IMR-90 (cell line): Measurements from ENCODE around the gene NOS1AP. TPM values are rescaled to one million over a fixed set of nuclear protein-coding genes. Genes with fewer than 3 reads are reported as not detected.

Experiments used
- ATAC-seq: fragments of 200-7000 bp; cut with Tn5 transposase; 2 replicates; pipeline ENCODE4 v1.9.1; 2020; ENCODE audit warnings: low read depth, mild to moderate bottlenecking, moderate library complexity
- BruUV-seq: library from RNA; stranded (reverse); fragments of 400-500 nt; replicated peaks from 2 replicates; lab custom pipeline; 2021; lab: Mats Ljungman, UMichigan
- CTCF ChIA-PET: fragments of 300-600 bp; formaldehyde crosslinking; extraction: SDS; loops from one replicate; lab custom pipeline; 2021; ENCODE audit warnings: antibody characterized with exemption; lab: Yijun Ruan, JAX
- POLR2A ChIA-PET: fragments of 300-600 bp; sonication (Branson Sonifier 250); formaldehyde crosslinking; loops from one replicate; lab custom pipeline; 2022; ENCODE audit warnings: antibody characterized with exemption; ENCODE audit not compliant: unreplicated experiment; lab: Charles Lee
- DNase-seq: peaks from one replicate; pipeline ENCODE4 v3.0.0; 2013
- H2AFZ ChIP-seq: replicated peaks from 2 replicates; pipeline ENCODE3; 2013; ENCODE audit warnings: low read length, mild to moderate bottlenecking; ENCODE audit not compliant: poor library complexity
- H2AK5ac ChIP-seq: 2 replicates; pipeline ENCODE4 v1.6.1; 2013; ENCODE audit warnings: low read depth, low read length, inconsistent platforms
- H2AK9ac ChIP-seq: replicated peaks from 2 replicates; pipeline ENCODE3; 2013; ENCODE audit warnings: mild to moderate bottlenecking, low read depth, low read length, moderate library complexity; ENCODE audit not compliant: poor library complexity
- H2BK120ac ChIP-seq: 2 replicates; pipeline ENCODE4 v1.6.1; 2013; ENCODE audit warnings: low read depth, low read length, inconsistent platforms
- H2BK15ac ChIP-seq: 3 replicates; pipeline ENCODE4 v1.6.1; 2013; ENCODE audit warnings: low read depth, low read length, inconsistent platforms
- H2BK20ac ChIP-seq: 2 replicates; pipeline ENCODE4 v1.6.1; 2013; ENCODE audit warnings: low read depth, mild to moderate bottlenecking, inconsistent platforms, low read length, moderate library complexity
- H2BK5ac ChIP-seq: 2 replicates; pipeline ENCODE4 v1.6.1; 2013; ENCODE audit warnings: mild to moderate bottlenecking, low read depth, low read length, inconsistent platforms; ENCODE audit not compliant: poor library complexity, severe bottlenecking
- H3K14ac ChIP-seq: replicated peaks from 2 replicates; pipeline ENCODE4 v1.6.1; 2013; ENCODE audit warnings: low read depth, low read length, inconsistent platforms
- H3K18ac ChIP-seq: 2 replicates; pipeline ENCODE4 v1.6.1; 2013; ENCODE audit warnings: low read depth, low read length, control low read depth
- H3K23ac ChIP-seq: 2 replicates; pipeline ENCODE4 v1.6.1; 2013; ENCODE audit warnings: low read depth, low read length, inconsistent platforms
- H3K27ac ChIP-seq: 2 replicates; pipeline ENCODE4 v1.5.1; 2013; ENCODE audit warnings: mild to moderate bottlenecking, control low read depth, low read length; ENCODE audit not compliant: insufficient read depth
- H3K27me3 ChIP-seq: 2 replicates; pipeline ENCODE4 v1.6.1; 2013; ENCODE audit warnings: low read length; ENCODE audit not compliant: control insufficient read depth, insufficient read depth
- H3K36me3 ChIP-seq: 2 replicates; pipeline ENCODE4 v1.6.1; 2013; ENCODE audit warnings: low read length, mixed read lengths; ENCODE audit not compliant: control insufficient read depth, insufficient read depth
- H3K4ac ChIP-seq: 2 replicates; pipeline ENCODE4 v1.6.1; 2013; ENCODE audit warnings: low read depth, low read length, inconsistent platforms
- H3K4me1 ChIP-seq: 2 replicates; pipeline ENCODE4 v1.6.1; 2013; ENCODE audit warnings: low read length, mixed read lengths; ENCODE audit not compliant: control insufficient read depth, insufficient read depth
- H3K4me2 ChIP-seq: 2 replicates; pipeline ENCODE4 v1.6.1; 2013; ENCODE audit warnings: low read depth, mild to moderate bottlenecking, control low read depth, low read length, moderate library complexity
- H3K4me3 ChIP-seq: 2 replicates; pipeline ENCODE4 v1.5.1; 2013; ENCODE audit warnings: low read depth, mild to moderate bottlenecking, control low read depth, low read length, moderate library complexity; ENCODE audit not compliant: insufficient read depth
- H3K56ac ChIP-seq: 2 replicates; pipeline ENCODE4 v1.6.1; 2013; ENCODE audit warnings: low read length, inconsistent platforms; ENCODE audit not compliant: insufficient read depth; ENCODE audit errors: extremely low read depth
- H3K79me1 ChIP-seq, 2 experiments: 2 replicates each; pipeline ENCODE4 v1.6.1; 2013; ENCODE audit warnings: low read length in 2 of 2, inconsistent platforms in 1 of 2, low read depth in 1 of 2
- H3K9ac ChIP-seq: 2 replicates; pipeline ENCODE4 v1.6.1; 2013; ENCODE audit warnings: low read depth, low read length, control low read depth
- H3K9me1 ChIP-seq: 2 replicates; pipeline ENCODE4 v1.6.1; 2013; ENCODE audit warnings: low read length, inconsistent platforms; ENCODE audit not compliant: insufficient read depth
- H3K9me3 ChIP-seq: 2 replicates; pipeline ENCODE4 v1.6.1; 2013; ENCODE audit warnings: low read length; ENCODE audit not compliant: control insufficient read depth, insufficient read depth
- H4K20me1 ChIP-seq: 2 replicates; pipeline ENCODE4 v1.6.1; 2013; ENCODE audit warnings: low read length, inconsistent platforms; ENCODE audit not compliant: insufficient read depth
- H4K5ac ChIP-seq: 2 replicates; pipeline ENCODE4 v1.6.1; 2013; ENCODE audit warnings: mild to moderate bottlenecking, low read depth, low read length, control low read depth
- H4K8ac ChIP-seq, 2 experiments: 2 replicates each; pipeline ENCODE4 v1.6.1; 2013; ENCODE audit warnings: low read depth in 2 of 2, low read length in 2 of 2, control low read depth in 1 of 2, inconsistent platforms in 1 of 2
- H4K91ac ChIP-seq: 2 replicates; pipeline ENCODE4 v1.6.1; 2013; ENCODE audit warnings: low read depth, low read length, inconsistent platforms; ENCODE audit not compliant: insufficient read depth
- CEBPB ChIP-seq: IDR thresholded peaks from 2 replicates; pipeline ENCODE4 v1.6.1; 2012; ENCODE audit warnings: low read depth, low read length, improper control_type of control experiment
- MXI1 ChIP-seq: IDR thresholded peaks from 2 replicates; pipeline ENCODE4 v1.6.1; 2012; ENCODE audit warnings: low read depth, mild to moderate bottlenecking, low read length, moderate library complexity, borderline replicate concordance
- NFE2L2 ChIP-seq: fragments of 150-350 bp; IDR thresholded peaks from 2 replicates; pipeline ENCODE4 v1.6.1; 2016; ENCODE audit warnings: low read depth, mild to moderate bottlenecking, low read length
- SMC3 ChIP-seq: fragments of 150-350 bp; IDR thresholded peaks from 2 replicates; pipeline ENCODE4 v1.6.1; 2016; ENCODE audit warnings: low read depth, mild to moderate bottlenecking, antibody characterized with exemption, low read length, moderate library complexity
- USF2 ChIP-seq: fragments of 150-350 bp; IDR thresholded peaks from 2 replicates; pipeline ENCODE4 v1.6.1; 2017; ENCODE audit warnings: mild to moderate bottlenecking, antibody characterized with exemption, low read length, low read depth
- WGBS, 2 experiments: methylation state at CpG; one replicate each; pipeline versions ENCODE4 v1.1.5 to v1.1.7; 2013; ENCODE audit warnings: missing lambda C conversion rate in 2 of 2; ENCODE audit not compliant: insufficient read length in 1 of 2; ENCODE audit errors: extremely low coverage in 2 of 2; 5-methylcytosine and 5-hydroxymethylcytosine counted together
- dilution Hi-C: fragments of 300-500 bp; cut with HindIII; formaldehyde crosslinking; loops from one replicate; pipeline ENCODE4 v1.14.3; 2018; ENCODE audit warnings: low sequenced_read_pairs; ENCODE audit not compliant: unreplicated experiment
- in situ Hi-C: fragments of 300-500 bp; cut with MboI; formaldehyde crosslinking; loops from 3 replicates; pipeline ENCODE4 v1.14.3; 2019; ENCODE audit warnings: low sequenced_read_pairs, inconsistent platforms, mixed read lengths
- intact Hi-C: fragments of 100-400 bp; cut with micrococcal nuclease; formaldehyde crosslinking; loops from 2 replicates; pipeline ENCODE4 v1.10.0; 2022
- polyA plus RNA-seq, 3 experiments: library from polyadenylated mRNA; depleted of rRNA; stranded (reverse); fragments of >200 nt; gene quantifications; 2 replicates each; pipeline ENCODE4 v1.2.3, GENCODE V29; 2012; ENCODE audit warnings: low replicate concordance in 1 of 3
- total RNA-seq: library from RNA; depleted of rRNA; stranded (reverse); fragments of >200 nt; gene quantifications from 2 replicates; pipeline ENCODE4 v1.2.3, GENCODE V29; 2012
- TF ChIP-seq, protein P1 (sequence below): conservative IDR thresholded peaks from 2 replicates; pipeline ENCODE4 v1.5.1; 2012; ENCODE audit warnings: mild to moderate bottlenecking, low read depth, low read length, improper control_type of control experiment

Gene NOS1AP
- total and polyA plus RNA-seq, 2 of the 4 experiments (the other 2 are of a cell fraction), result 0.18 to 0.19 TPM

DNA sequence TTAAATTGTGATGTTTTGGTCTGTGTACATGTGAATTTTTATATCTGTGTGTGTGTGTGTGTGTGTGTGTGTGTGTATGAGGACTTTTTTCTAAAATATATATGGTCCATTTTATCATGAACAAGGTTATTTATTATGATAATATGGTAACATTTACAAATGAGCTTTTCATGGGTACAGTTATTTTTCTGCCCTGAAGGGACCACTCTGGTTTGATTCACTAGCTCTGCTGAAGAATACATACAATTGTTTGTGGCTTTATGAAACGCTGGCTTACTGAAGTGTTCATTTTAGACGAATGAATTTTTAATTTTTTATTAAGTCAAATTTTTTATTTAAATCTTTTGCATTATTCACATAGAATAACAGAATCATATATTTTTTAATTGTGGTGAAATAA is 235.2 kb downstream of the NOS1AP start:
- in situ Hi-C loops, result no loop called here
- CTCF ChIA-PET, result interaction anchor here (0.6 to 0.7 kb wide), 2 partner anchors 310 to 1113 kb away, joined by 3 read pairs; no protein-coding TSS in a partner anchor

More for the DNA sequence above, 235.2 kb downstream of the NOS1AP start:
- H3K4me1 ChIP-seq, result no peaks in the 10 kb centered on the region
- H3K36me3 ChIP-seq, result no peaks in the 10 kb centered on the region
- dilution Hi-C loops, result no loop called here
- no peak overlapping the region for H2AK9ac ChIP-seq
- TF ChIP-seq NFE2L2 (no peak), MXI1 (no peak), CEBPB (no peak), SMC3 (no peak), USF2 (no peak)
- TF ChIP-seq, protein P1, sequence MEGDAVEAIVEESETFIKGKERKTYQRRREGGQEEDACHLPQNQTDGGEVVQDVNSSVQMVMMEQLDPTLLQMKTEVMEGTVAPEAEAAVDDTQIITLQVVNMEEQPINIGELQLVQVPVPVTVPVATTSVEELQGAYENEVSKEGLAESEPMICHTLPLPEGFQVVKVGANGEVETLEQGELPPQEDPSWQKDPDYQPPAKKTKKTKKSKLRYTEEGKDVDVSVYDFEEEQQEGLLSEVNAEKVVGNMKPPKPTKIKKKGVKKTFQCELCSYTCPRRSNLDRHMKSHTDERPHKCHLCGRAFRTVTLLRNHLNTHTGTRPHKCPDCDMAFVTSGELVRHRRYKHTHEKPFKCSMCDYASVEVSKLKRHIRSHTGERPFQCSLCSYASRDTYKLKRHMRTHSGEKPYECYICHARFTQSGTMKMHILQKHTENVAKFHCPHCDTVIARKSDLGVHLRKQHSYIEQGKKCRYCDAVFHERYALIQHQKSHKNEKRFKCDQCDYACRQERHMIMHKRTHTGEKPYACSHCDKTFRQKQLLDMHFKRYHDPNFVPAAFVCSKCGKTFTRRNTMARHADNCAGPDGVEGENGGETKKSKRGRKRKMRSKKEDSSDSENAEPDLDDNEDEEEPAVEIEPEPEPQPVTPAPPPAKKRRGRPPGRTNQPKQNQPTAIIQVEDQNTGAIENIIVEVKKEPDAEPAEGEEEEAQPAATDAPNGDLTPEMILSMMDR, result no peak
- H3K4me2 ChIP-seq, result no peak overlapping the region
- no peak overlapping the region for H2BK5ac ChIP-seq
- no CpG with 5 or more reads among the region's 2 CpGs for WGBS, 2 experiments
- ATAC-seq (no peak), DNase-seq (no peak)
- H3K4ac ChIP-seq, result no peak overlapping the region
- H3K14ac ChIP-seq, result no peak overlapping the region
- no peak overlapping the region for H4K8ac ChIP-seq
- H4K20me1 ChIP-seq, result no peaks in the 10 kb centered on the region
- no peak overlapping the region for H2BK120ac ChIP-seq
- no peak overlapping the region for H3K56ac ChIP-seq
- H2BK15ac ChIP-seq, result no peak overlapping the region
- no peaks in the 10 kb centered on the region; the same call in 1 of the 2 replicates for H3K27me3 ChIP-seq
- H3K27ac ChIP-seq, result no peak overlapping the region
- no peak overlapping the region for H3K4me3 ChIP-seq
- H2BK20ac ChIP-seq, result no peak overlapping the region
- no peaks in the 10 kb centered on the region for H3K9me1 ChIP-seq
- no TSS peak for BruUV-seq
- no peak overlapping the region for H4K5ac ChIP-seq
- no peak overlapping the region for H4K91ac ChIP-seq
- H3K18ac ChIP-seq, result no peak overlapping the region
- H2AFZ ChIP-seq, result no peak overlapping the region
- POLR2A ChIA-PET, result no interaction called here
- H3K9ac ChIP-seq, result no peak overlapping the region
- no peak overlapping the region for H3K23ac ChIP-seq
- no peak overlapping the region for H2AK5ac ChIP-seq
- no peaks in the 10 kb centered on the region for H3K79me1 ChIP-seq
- H3K9me3 ChIP-seq, result no peaks in the 10 kb centered on the region
- intact Hi-C loops, result no loop called here
